MM.1S (cell line): Measurements from ENCODE around the gene DTNB.

ENCODE experiments used
- DNase-seq: peaks from one replicate; pipeline ENCODE4 v3.0.0-alpha.2; 2015
- H2AFZ ChIP-seq: fragments of 300-600 bp; sonication (generic); 2 replicates; pipeline ENCODE4 v1.6.0; 2016; ENCODE audit warnings: antibody characterized with exemption, low read length
- H3F3A ChIP-seq: fragments of 300-600 bp; sonication (generic); 2 replicates; pipeline ENCODE4 v1.6.1; 2016; ENCODE audit warnings: mild to moderate bottlenecking, antibody characterized with exemption, low read length, moderate library complexity, mixed read lengths; ENCODE audit not compliant: insufficient read depth
- H3K27ac ChIP-seq: fragments of 300-600 bp; sonication (generic); 2 replicates; pipeline ENCODE4 v1.5.1; 2016; ENCODE audit warnings: mild to moderate bottlenecking, low read length
- H3K27me3 ChIP-seq: fragments of 300-600 bp; sonication (generic); replicated peaks from 2 replicates; pipeline ENCODE4 v1.6.0; 2016; ENCODE audit warnings: low read length; ENCODE audit not compliant: insufficient read depth
- H3K36me3 ChIP-seq: fragments of 300-600 bp; sonication (generic); replicated peaks from 2 replicates; pipeline ENCODE4 v1.6.1; 2016; ENCODE audit warnings: mild to moderate bottlenecking, low read length, mixed read lengths; ENCODE audit not compliant: insufficient read depth
- H3K4me1 ChIP-seq: fragments of 300-600 bp; sonication (generic); 2 replicates; pipeline ENCODE4 v1.6.1; 2016; ENCODE audit warnings: low read length, mixed read lengths
- H3K4me2 ChIP-seq: fragments of 300-600 bp; sonication (generic); 2 replicates; pipeline ENCODE4 v1.6.0; 2016; ENCODE audit warnings: low read depth, low read length
- H3K4me3 ChIP-seq: fragments of 300-600 bp; sonication (generic); 2 replicates; pipeline ENCODE4 v1.5.1; 2016; ENCODE audit warnings: low read length, mixed read lengths
- H3K79me2 ChIP-seq: fragments of 300-600 bp; sonication (generic); 2 replicates; pipeline ENCODE4 v1.6.1; 2016; ENCODE audit warnings: mixed run types, low read length, mixed read lengths
- H3K9ac ChIP-seq: fragments of 300-600 bp; sonication (generic); 2 replicates; pipeline ENCODE4 v1.6.1; 2016; ENCODE audit warnings: low read length, mixed read lengths
- H3K9me2 ChIP-seq: fragments of 300-600 bp; sonication (generic); replicated peaks from 2 replicates; pipeline ENCODE4 v1.6.1; 2016; ENCODE audit warnings: mild to moderate bottlenecking, low read length, mixed read lengths; ENCODE audit not compliant: insufficient read depth
- H3K9me3 ChIP-seq: fragments of 300-600 bp; sonication (generic); replicated peaks from 2 replicates; pipeline ENCODE4 v1.6.1; 2016; ENCODE audit warnings: mild to moderate bottlenecking, low read length, mixed read lengths; ENCODE audit not compliant: insufficient read depth
- H4K20me1 ChIP-seq: fragments of 300-600 bp; sonication (generic); 2 replicates; pipeline ENCODE4 v1.6.1; 2016; ENCODE audit warnings: mild to moderate bottlenecking, low read length, moderate library complexity, mixed read lengths; ENCODE audit not compliant: insufficient read depth
- CTCF ChIP-seq: fragments of 300-600 bp; sonication (generic); IDR thresholded peaks from 2 replicates; pipeline ENCODE4 v1.5.1; 2016; ENCODE audit warnings: antibody characterized with exemption, low read length, mixed read lengths
- EZH2 ChIP-seq: fragments of 300-600 bp; sonication (generic); optimal IDR thresholded peaks from 2 replicates; pipeline ENCODE3; 2017; ENCODE audit warnings: low read depth, mild to moderate bottlenecking, antibody characterized with exemption, low read length, mixed read lengths
- EZH2phosphoT487 ChIP-seq: fragments of 300-600 bp; sonication (generic); IDR thresholded peaks from 2 replicates; pipeline ENCODE4 v1.6.1; 2018; ENCODE audit warnings: antibody characterized with exemption, low read length

The DTNB gene

GRCh38 chr2:25506226-25506625 is 167.2 kb downstream of the DTNB start:
- Histone ChIP-seq H2AFZ (no peak overlapping the region), H3K4me2 (no peak overlapping the region), H3K36me3 (no peaks in the 10 kb centered on the region), H4K20me1 (no peaks in the 10 kb centered on the region), H3K4me1 (no peaks in the 10 kb centered on the region), H3K4me3 (no peak overlapping the region), H3K27me3 (no peaks in the 10 kb centered on the region), H3K27ac (no peak overlapping the region), H3K79me2 (no peaks in the 10 kb centered on the region), H3K9me2 (no peaks in the 10 kb centered on the region), H3K9me3 (no peaks in the 10 kb centered on the region), H3K9ac (no peak overlapping the region), H3F3A (no peaks in the 10 kb centered on the region)
- TF ChIP-seq EZH2phosphoT487 (no peak), CTCF (no peak), EZH2 (no peak)
- DNase-seq = no peak

DNA sequence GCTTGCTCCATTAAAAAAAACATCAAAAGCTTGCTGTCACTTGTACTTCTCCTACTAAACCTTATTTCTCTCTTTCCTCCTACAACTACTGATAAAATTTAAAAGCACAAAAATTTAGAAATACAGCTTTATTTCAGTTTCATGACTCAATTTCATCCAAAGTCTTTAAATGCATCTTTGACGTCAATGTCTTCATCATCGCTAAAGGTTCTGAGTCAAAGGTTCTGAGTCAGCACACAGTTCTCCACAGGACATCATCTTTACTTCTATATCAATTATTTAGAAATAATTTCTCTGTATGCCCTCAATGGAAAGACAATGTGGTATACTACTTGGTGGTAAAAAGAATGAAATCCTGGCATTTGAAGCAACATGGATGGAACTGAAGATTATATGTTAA is 167.8 kb downstream of the DTNB start:
- Histone ChIP-seq H4K20me1 (no peaks in the 10 kb centered on the region), H3K9me2 (no peaks in the 10 kb centered on the region), H3K36me3 (no peaks in the 10 kb centered on the region), H3K9me3 (no peaks in the 10 kb centered on the region), H3K27ac (no peak overlapping the region), H3K4me2 (no peak overlapping the region), H3F3A (no peaks in the 10 kb centered on the region), H3K79me2 (no peaks in the 10 kb centered on the region), H3K4me3 (no peak overlapping the region), H3K4me1 (no peaks in the 10 kb centered on the region), H3K9ac (no peak overlapping the region), H3K27me3 (no peaks in the 10 kb centered on the region), H2AFZ (no peak overlapping the region)
- no peak for DNase-seq
- TF ChIP-seq EZH2phosphoT487 (no peak), CTCF (no peak), EZH2 (no peak)

GRCh38 chr2:25505182-25505581 is 168.2 kb downstream of the DTNB start:
- Histone ChIP-seq H3K4me2 (no peak overlapping the region), H3F3A (no peaks in the 10 kb centered on the region), H3K79me2 (no peaks in the 10 kb centered on the region), H4K20me1 (no peaks in the 10 kb centered on the region), H3K4me1 (no peaks in the 10 kb centered on the region), H3K36me3 (no peaks in the 10 kb centered on the region), H3K9me2 (no peaks in the 10 kb centered on the region), H3K4me3 (no peak overlapping the region), H3K27ac (no peak overlapping the region), H3K27me3 (no peaks in the 10 kb centered on the region), H3K9me3 (no peaks in the 10 kb centered on the region), H3K9ac (no peak overlapping the region), H2AFZ (no peak overlapping the region)
- no peak for TF ChIP-seq CTCF
- no peak for TF ChIP-seq EZH2
- no peak for TF ChIP-seq EZH2phosphoT487
- no peak for DNase-seq
